Measurements from ENCODE around the gene DSCAML1.
"Not testable (repeated sequence)": the region's sequence is repeated elsewhere in the genome, so short reads cannot be mapped to it uniquely, and the experiment has no call there.

The DSCAML1 gene

DNA sequence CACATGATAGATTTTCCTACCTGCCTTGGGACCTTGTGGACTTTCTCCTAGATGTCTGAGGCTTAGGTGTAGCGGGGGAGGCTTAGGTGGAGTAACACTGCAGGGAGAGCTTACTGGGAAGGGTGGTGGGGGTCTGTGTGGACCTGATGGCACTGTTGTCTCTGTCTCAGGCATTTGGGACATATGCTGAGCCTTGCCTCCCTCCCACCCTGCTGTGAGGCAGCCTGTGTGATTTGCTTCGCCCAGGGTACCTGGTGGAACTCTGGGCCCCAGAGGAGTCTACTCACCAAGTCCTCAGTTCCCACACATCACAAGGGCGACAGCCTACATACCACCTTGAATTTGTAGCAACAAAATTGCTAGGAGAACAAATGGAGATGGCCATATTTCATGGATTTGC is 388.7 kb downstream of the DSCAML1 start:
- no peak for DNase-seq (ENCODE audit: low spot score)
- H3K79me1 ChIP-seq (ENCODE audit: low read depth, low read length) = no peaks in the 10 kb centered on the region

GRCh38 chr11:117407016-117407415 is 390.0 kb downstream of the DSCAML1 start:
- Histone ChIP-seq H3K4ac (ENCODE audit: low read length) (no peak overlapping the region), H2AK5ac (ENCODE audit: low read depth, low read length) (no peak overlapping the region), H2BK120ac (ENCODE audit: low read depth, low read length) (no peak overlapping the region), H3K4me2 (ENCODE audit: insufficient read depth, low read length, poor library complexity, severe bottlenecking) (no peak overlapping the region), H2BK15ac (ENCODE audit: low read length) (no peak overlapping the region), H4K91ac (ENCODE audit: low read depth, low read length, poor library complexity) (no peak overlapping the region), H3K4me3 (ENCODE audit: low read length in 2 of 2) (no peak overlapping the region), H3K27me3 (ENCODE audit: control insufficient read depth in 3 of 3, insufficient read depth in 3 of 3, low read depth in 1 of 3, low read length in 3 of 3) (no peaks in the 10 kb centered on the region), H3K9ac (ENCODE audit: low read depth, low read length, poor library complexity) (no peak overlapping the region), H2BK12ac (ENCODE audit: low read length) (no peak overlapping the region), H3K23ac (ENCODE audit: low read depth, low read length, poor library complexity) (no peak overlapping the region), H3K9me3 (replicated peaks in 1 of 2; ENCODE audit: control insufficient read depth in 2 of 2, insufficient read depth in 1 of 2, low read depth in 1 of 2, low read length in 2 of 2) (peaks cover 2 to 11% of the 10 kb centered on the region in 2 donors), H3K27ac (replicated peaks; ENCODE audit: low read length) (no peak overlapping the region), H3K36me3 (replicated peaks in 1 of 2; ENCODE audit: control insufficient read depth in 2 of 2, insufficient read depth in 2 of 2, low read length in 2 of 2) (peaks cover 20 to 60% of the 10 kb centered on the region in 2 donors), H3K14ac (ENCODE audit: low read length) (no peak overlapping the region), H3K4me1 (ENCODE audit: control insufficient read depth in 2 of 2, insufficient read depth in 1 of 2, low read depth in 1 of 2, low read length in 2 of 2) (peaks cover 0 to 2% of the 10 kb centered on the region in 2 donors), H3K79me1 (ENCODE audit: low read depth, low read length) (no peaks in the 10 kb centered on the region), H2BK5ac (ENCODE audit: low read length) (no peak overlapping the region), H3K18ac (ENCODE audit: low read length) (no peak overlapping the region), H4K8ac (ENCODE audit: low read depth, low read length) (no peak overlapping the region), H2AFZ (ENCODE audit: low read length) (no peak overlapping the region)
- no peak for DNase-seq (ENCODE audit: low spot score)
- WGBS, 2 donors (ENCODE audit: extremely low coverage in 2 of 2, insufficient read length in 2 of 2, insufficient replicate concordance in 1 of 2) = no CpG with 5 or more reads among the region's 6 CpGs

More for the DNA sequence above, 388.7 kb downstream of the DSCAML1 start:
- no peaks in the 10 kb centered on the region for H3K27me3 ChIP-seq (ENCODE audit: control insufficient read depth in 3 of 3, insufficient read depth in 3 of 3, low read depth in 1 of 3, low read length in 3 of 3)
- no peak overlapping the region for H2BK120ac ChIP-seq (ENCODE audit: low read depth, low read length)
- H3K9me3 ChIP-seq (replicated peaks in 1 of 2; ENCODE audit: control insufficient read depth in 2 of 2, insufficient read depth in 1 of 2, low read depth in 1 of 2, low read length in 2 of 2) = peaks cover 2 to 11% of the 10 kb centered on the region in 2 donors
- no peak overlapping the region for H2AK5ac ChIP-seq (ENCODE audit: low read depth, low read length)
- WGBS, 2 donors (ENCODE audit: extremely low coverage in 2 of 2, insufficient read length in 2 of 2, insufficient replicate concordance in 1 of 2) = no CpG with 5 or more reads among the region's 3 CpGs
- no peak overlapping the region for H2BK5ac ChIP-seq (ENCODE audit: low read length)
- no peak overlapping the region for H3K4me2 ChIP-seq (ENCODE audit: insufficient read depth, low read length, poor library complexity, severe bottlenecking)
- no peak overlapping the region for H4K8ac ChIP-seq (ENCODE audit: low read depth, low read length)
- no peak overlapping the region for H3K9ac ChIP-seq (ENCODE audit: low read depth, low read length, poor library complexity)
- H3K4ac ChIP-seq (ENCODE audit: low read length) = no peak overlapping the region
- H4K91ac ChIP-seq (ENCODE audit: low read depth, low read length, poor library complexity) = no peak overlapping the region
- H3K18ac ChIP-seq (ENCODE audit: low read length) = no peak overlapping the region
- H3K4me3 ChIP-seq (ENCODE audit: low read length in 2 of 2) = no peak overlapping the region
- peaks cover 0 to 2% of the 10 kb centered on the region in 2 donors for H3K4me1 ChIP-seq (ENCODE audit: control insufficient read depth in 2 of 2, insufficient read depth in 1 of 2, low read depth in 1 of 2, low read length in 2 of 2)
- H3K14ac ChIP-seq (ENCODE audit: low read length) = no peak overlapping the region
- H2AFZ ChIP-seq (ENCODE audit: low read length) = no peak overlapping the region
- H3K36me3 ChIP-seq (replicated peaks in 1 of 2; ENCODE audit: control insufficient read depth in 2 of 2, insufficient read depth in 2 of 2, low read length in 2 of 2) = peaks cover 20 to 62% of the 10 kb centered on the region in 2 donors
- no peak overlapping the region for H2BK15ac ChIP-seq (ENCODE audit: low read length)
- H3K23ac ChIP-seq (ENCODE audit: low read depth, low read length, poor library complexity) = no peak overlapping the region
- H2BK12ac ChIP-seq (ENCODE audit: low read length) = no peak overlapping the region
- no peak overlapping the region for H3K27ac ChIP-seq (replicated peaks; ENCODE audit: low read length)

DNA sequence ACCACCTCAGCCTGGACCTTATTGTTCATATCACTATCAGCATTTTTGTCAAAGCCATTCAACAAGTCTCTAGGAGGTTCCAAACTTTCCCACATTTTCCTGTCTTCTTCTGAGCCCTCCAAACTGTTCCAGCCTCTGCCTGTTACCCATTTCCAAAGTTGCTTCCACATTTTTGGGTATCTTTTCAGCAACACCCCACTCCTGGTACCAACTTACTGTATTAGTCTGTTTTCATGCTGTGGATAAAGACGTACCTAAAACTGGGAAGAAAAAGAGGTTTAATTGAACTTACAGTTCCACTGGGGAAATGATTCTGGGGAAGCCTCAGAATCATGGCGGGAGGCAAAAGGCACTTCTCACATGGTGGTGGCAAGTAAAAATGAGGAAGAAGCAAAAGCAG is 391.1 kb downstream of the DSCAML1 start:
- H2AK5ac ChIP-seq (ENCODE audit: low read depth, low read length); H2BK5ac ChIP-seq (ENCODE audit: low read length); H3K23ac ChIP-seq (ENCODE audit: low read depth, low read length, poor library complexity); H2BK15ac ChIP-seq (ENCODE audit: low read length); H3K14ac ChIP-seq (ENCODE audit: low read length); H3K4me3 ChIP-seq (ENCODE audit: low read length in 2 of 2); H4K91ac ChIP-seq (ENCODE audit: low read depth, low read length, poor library complexity); H3K79me1 ChIP-seq (ENCODE audit: low read depth, low read length); H4K8ac ChIP-seq (ENCODE audit: low read depth, low read length); DNase-seq (ENCODE audit: low spot score); H3K18ac ChIP-seq (ENCODE audit: low read length); H3K4ac ChIP-seq (ENCODE audit: low read length); H2BK120ac ChIP-seq (ENCODE audit: low read depth, low read length); H2BK12ac ChIP-seq (ENCODE audit: low read length); H3K27ac ChIP-seq (replicated peaks; ENCODE audit: low read length); H2AFZ ChIP-seq (ENCODE audit: low read length); H3K4me2 ChIP-seq (ENCODE audit: insufficient read depth, low read length, poor library complexity, severe bottlenecking); H3K9ac ChIP-seq (ENCODE audit: low read depth, low read length, poor library complexity); H3K4me1 ChIP-seq (ENCODE audit: control insufficient read depth in 2 of 2, insufficient read depth in 1 of 2, low read depth in 1 of 2, low read length in 2 of 2); H3K27me3 ChIP-seq (ENCODE audit: control insufficient read depth in 3 of 3, insufficient read depth in 3 of 3, low read depth in 1 of 3, low read length in 3 of 3): not testable (repeated sequence)
- no CpG with 5 or more reads among the region's 2 CpGs for WGBS, 2 donors (ENCODE audit: extremely low coverage in 2 of 2, insufficient read length in 2 of 2, insufficient replicate concordance in 1 of 2)
- Histone ChIP-seq H3K9me3 (replicated peaks in 1 of 2; ENCODE audit: control insufficient read depth in 2 of 2, insufficient read depth in 1 of 2, low read depth in 1 of 2, low read length in 2 of 2) (peaks cover 2 to 11% of the 10 kb centered on the region in 2 donors), H3K36me3 (replicated peaks in 1 of 2; ENCODE audit: control insufficient read depth in 2 of 2, insufficient read depth in 2 of 2, low read length in 2 of 2) (peaks cover 20 to 56% of the 10 kb centered on the region in 2 donors)

DNA sequence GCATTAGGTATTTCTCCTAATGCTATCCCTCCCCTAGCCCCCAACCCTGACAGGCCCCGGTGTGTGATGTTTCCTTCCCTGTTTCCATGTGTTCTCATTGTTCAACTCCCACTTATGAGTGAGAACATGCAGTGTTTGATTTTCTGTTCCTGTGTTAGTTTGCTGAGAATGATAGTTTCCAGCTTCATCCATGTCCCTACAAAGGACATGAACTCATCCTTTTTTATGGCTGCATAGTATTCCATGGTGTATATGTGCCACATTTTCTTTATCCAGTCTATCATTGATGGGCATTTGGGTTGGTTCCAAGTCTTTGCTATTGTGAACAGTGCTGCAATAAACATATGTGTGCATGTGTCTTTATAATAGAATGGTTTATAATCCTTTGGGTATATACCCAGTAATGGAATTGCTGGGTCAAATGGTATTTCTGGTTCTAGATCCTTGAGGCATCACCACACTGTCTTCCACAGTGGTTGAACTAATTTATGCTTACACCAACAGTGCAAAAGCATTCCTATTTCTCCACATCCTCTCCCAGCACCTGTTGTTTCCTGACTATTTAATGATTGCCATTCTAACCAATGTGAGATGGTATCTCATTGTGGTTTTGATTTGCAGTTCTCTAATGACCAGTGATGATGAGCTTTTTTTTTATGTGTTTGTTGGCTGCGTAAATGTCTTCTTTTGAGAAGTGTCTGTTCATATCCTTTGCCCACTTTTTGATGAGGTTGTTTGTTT is 397.7 kb downstream of the DSCAML1 start:
- H3K4ac ChIP-seq (ENCODE audit: low read length); H3K4me2 ChIP-seq (ENCODE audit: insufficient read depth, low read length, poor library complexity, severe bottlenecking); H2BK120ac ChIP-seq (ENCODE audit: low read depth, low read length); H2BK15ac ChIP-seq (ENCODE audit: low read length); H3K4me1 ChIP-seq (ENCODE audit: control insufficient read depth in 2 of 2, insufficient read depth in 1 of 2, low read depth in 1 of 2, low read length in 2 of 2); H4K91ac ChIP-seq (ENCODE audit: low read depth, low read length, poor library complexity); H3K79me1 ChIP-seq (ENCODE audit: low read depth, low read length); H4K8ac ChIP-seq (ENCODE audit: low read depth, low read length); H2AFZ ChIP-seq (ENCODE audit: low read length); H2AK5ac ChIP-seq (ENCODE audit: low read depth, low read length); DNase-seq (ENCODE audit: low spot score); H3K9ac ChIP-seq (ENCODE audit: low read depth, low read length, poor library complexity); H3K4me3 ChIP-seq (ENCODE audit: low read length in 2 of 2); H2BK12ac ChIP-seq (ENCODE audit: low read length); H3K27me3 ChIP-seq (ENCODE audit: control insufficient read depth in 3 of 3, insufficient read depth in 3 of 3, low read depth in 1 of 3, low read length in 3 of 3); H3K14ac ChIP-seq (ENCODE audit: low read length); H3K23ac ChIP-seq (ENCODE audit: low read depth, low read length, poor library complexity); H3K18ac ChIP-seq (ENCODE audit: low read length); H3K27ac ChIP-seq (replicated peaks; ENCODE audit: low read length); H2BK5ac ChIP-seq (ENCODE audit: low read length): not testable (repeated sequence)
- no CpG with 5 or more reads among the region's 2 CpGs for WGBS, 2 donors (ENCODE audit: extremely low coverage in 2 of 2, insufficient read length in 2 of 2, insufficient replicate concordance in 1 of 2)
- H3K9me3 ChIP-seq (replicated peaks in 1 of 2; ENCODE audit: control insufficient read depth in 2 of 2, insufficient read depth in 1 of 2, low read depth in 1 of 2, low read length in 2 of 2) = peaks cover 4 to 23% of the 10 kb centered on the region in 2 donors
- peaks cover 11 to 49% of the 10 kb centered on the region in 2 donors for H3K36me3 ChIP-seq (replicated peaks in 1 of 2; ENCODE audit: control insufficient read depth in 2 of 2, insufficient read depth in 2 of 2, low read length in 2 of 2)
